Activated naive CD8-positive, alpha-beta T cell treated with anti-CD3 and anti-CD28 coated beads, Interleukin-2, amount 10 ng/mL, durations not matched to agents 7 days and 5 days (primary cell): Measurements from ENCODE around the gene MTCL1. TPM values are rescaled to one million over a fixed set of nuclear protein-coding genes. Genes with fewer than 3 reads are reported as not detected.
"Not testable (repeated sequence)": the region's sequence is repeated elsewhere in the genome, so short reads cannot be mapped to it uniquely, and the experiment has no call there.

Experiments used
- ATAC-seq: fragments of 150-1000 bp; cut with Tn5 transposase; one replicate; pipeline ENCODE4 v1.10.0; 2021; ENCODE audit warnings: low read depth, moderate library complexity
- POLR2A ChIA-PET: fragments of 350-600 bp; sonication (Branson Sonifier 250); formaldehyde crosslinking; loops from one replicate; lab custom pipeline; 2021; ENCODE audit warnings: antibody characterized with exemption; lab: Charles Lee
- DNase-seq: peaks from one replicate; pipeline ENCODE4 v3.0.0; 2021
- H3K27ac Mint-ChIP-seq: one replicate; pipeline ENCODE4 v1.8.0; 2022; ENCODE audit warnings: mild to moderate bottlenecking, mixed read lengths
- H3K27me3 Mint-ChIP-seq: one replicate; pipeline ENCODE4 v1.8.0; 2022; ENCODE audit warnings: mild to moderate bottlenecking, moderate library complexity, mixed read lengths
- H3K36me3 Mint-ChIP-seq: one replicate; pipeline ENCODE4 v1.8.0; 2021; ENCODE audit warnings: mild to moderate bottlenecking, mixed read lengths
- H3K4me1 Mint-ChIP-seq: one replicate; pipeline ENCODE4 v1.8.0; 2021; ENCODE audit warnings: mixed read lengths
- H3K4me3 Mint-ChIP-seq: one replicate; pipeline ENCODE4 v1.8.0; 2022; ENCODE audit warnings: mild to moderate bottlenecking, moderate library complexity, mixed read lengths
- H3K9me3 Mint-ChIP-seq: one replicate; pipeline ENCODE4 v1.8.0; 2021; ENCODE audit warnings: mixed read lengths
- total RNA-seq, 2 experiments: library from RNA; stranded (reverse); gene quantifications; one replicate each; pipeline ENCODE4 v1.2.3, GENCODE V29; 2021

MTCL1 gene
- total RNA-seq, 2 experiments from 2014 or later: 0.43 to 0.69 TPM

- Mint-ChIP-seq H3K9me3 (no peaks in the 10 kb centered on the region), H3K27ac (no peak overlapping the region), H3K4me3 (no peak overlapping the region), H3K27me3 (peaks cover 7% of the 10 kb centered on the region), H3K36me3 (no peaks in the 10 kb centered on the region), H3K4me1 (peaks cover 27% of the 10 kb centered on the region)
- ATAC-seq (no peak), DNase-seq (no peak)
- POLR2A ChIA-PET: no interaction called here
Observed at GRCh38 chr18:8749492-8749891, 44.1 kb downstream of the MTCL1 start.

- POLR2A ChIA-PET: no interaction called here
- Mint-ChIP-seq H3K27ac (no peak overlapping the region), H3K36me3 (no peaks in the 10 kb centered on the region), H3K4me3 (no peak overlapping the region), H3K4me1 (peaks cover 28% of the 10 kb centered on the region), H3K9me3 (no peaks in the 10 kb centered on the region), H3K27me3 (peaks cover 7% of the 10 kb centered on the region)
- ATAC-seq (no peak), DNase-seq (no peak)
Observed at GRCh38 chr18:8750954-8751415, 45.6 kb downstream of the MTCL1 start.

- no peak overlapping the region for H3K27ac Mint-ChIP-seq
- no peaks in the 10 kb centered on the region for H3K9me3 Mint-ChIP-seq
- H3K27me3 Mint-ChIP-seq: peaks cover 8% of the 10 kb centered on the region
- H3K4me1 Mint-ChIP-seq: peaks cover 28% of the 10 kb centered on the region
- H3K36me3 Mint-ChIP-seq: no peaks in the 10 kb centered on the region
- ATAC-seq (no peak), DNase-seq (no peak)
- POLR2A ChIA-PET: no interaction called here
- no peak overlapping the region for H3K4me3 Mint-ChIP-seq
Observed at GRCh38 chr18:8751692-8752091, 46.3 kb downstream of the MTCL1 start.

GRCh38 chr18:8752329-8752728 lies 47.0 kb downstream of the MTCL1 start:
- Mint-ChIP-seq H3K27ac (no peak overlapping the region), H3K27me3 (peaks cover 13% of the 10 kb centered on the region), H3K4me1 (peaks cover 28% of the 10 kb centered on the region), H3K9me3 (no peaks in the 10 kb centered on the region), H3K36me3 (no peaks in the 10 kb centered on the region), H3K4me3 (no peak overlapping the region)
- POLR2A ChIA-PET: no interaction called here
- DNase-seq: no peak
- ATAC-seq: no peak

GRCh38 chr18:8754995-8755960 lies 49.9 kb downstream of the MTCL1 start:
- peak; percentile 98 for ATAC-seq
- POLR2A ChIA-PET: no interaction called here
- Mint-ChIP-seq H3K27me3 (peaks cover 22% of the 10 kb centered on the region), H3K4me1 (peaks cover 20% of the 10 kb centered on the region), H3K36me3 (no peaks in the 10 kb centered on the region), H3K4me3 (peak overlapping the region; percentile 79), H3K9me3 (no peaks in the 10 kb centered on the region), H3K27ac (peak overlapping the region; percentile 88)
- DNase-seq: peak; percentile 47

- no peak overlapping the region for H3K27ac Mint-ChIP-seq
- H3K4me1 Mint-ChIP-seq: peaks cover 19% of the 10 kb centered on the region
- DNase-seq: no peak
- no peaks in the 10 kb centered on the region for H3K36me3 Mint-ChIP-seq
- no peak overlapping the region for H3K4me3 Mint-ChIP-seq
- peaks cover 4% of the 10 kb centered on the region for H3K9me3 Mint-ChIP-seq
- no peak for ATAC-seq
- POLR2A ChIA-PET: no interaction called here
- H3K27me3 Mint-ChIP-seq: peaks cover 29% of the 10 kb centered on the region
Observed at GRCh38 chr18:8756571-8756970, 51.2 kb downstream of the MTCL1 start.

- DNase-seq (no peak), ATAC-seq (no peak)
- POLR2A ChIA-PET: no interaction called here
- Mint-ChIP-seq H3K36me3 (no peaks in the 10 kb centered on the region), H3K4me3 (no peak overlapping the region), H3K27ac (no peak overlapping the region), H3K9me3 (peaks cover 6% of the 10 kb centered on the region), H3K27me3 (peaks cover 28% of the 10 kb centered on the region), H3K4me1 (peaks cover 19% of the 10 kb centered on the region)
Observed at GRCh38 chr18:8757396-8757997, 52.1 kb downstream of the MTCL1 start.

- DNase-seq (no peak), ATAC-seq (no peak)
- peaks cover 19% of the 10 kb centered on the region for H3K4me1 Mint-ChIP-seq
- H3K27me3 Mint-ChIP-seq: peaks cover 30% of the 10 kb centered on the region
- H3K36me3 Mint-ChIP-seq: no peaks in the 10 kb centered on the region
- H3K27ac Mint-ChIP-seq: no peak overlapping the region
- peaks cover 9% of the 10 kb centered on the region for H3K9me3 Mint-ChIP-seq
- no peak overlapping the region for H3K4me3 Mint-ChIP-seq
- POLR2A ChIA-PET: no interaction called here
Observed at GRCh38 chr18:8758466-8758865, 53.1 kb downstream of the MTCL1 start.

- DNase-seq (no peak), ATAC-seq (no peak)
- H3K27me3 Mint-ChIP-seq: peaks cover 30% of the 10 kb centered on the region
- no peaks in the 10 kb centered on the region for H3K36me3 Mint-ChIP-seq
- peaks cover 10% of the 10 kb centered on the region for H3K9me3 Mint-ChIP-seq
- POLR2A ChIA-PET: no interaction called here
- H3K4me1 Mint-ChIP-seq: peaks cover 2% of the 10 kb centered on the region
- no peak overlapping the region for H3K27ac Mint-ChIP-seq
- H3K4me3 Mint-ChIP-seq: no peak overlapping the region
Observed at GRCh38 chr18:8760984-8761383, 55.6 kb downstream of the MTCL1 start.

- H3K9me3 Mint-ChIP-seq, H3K4me1 Mint-ChIP-seq, H3K36me3 Mint-ChIP-seq, ATAC-seq, DNase-seq, H3K27ac Mint-ChIP-seq, H3K4me3 Mint-ChIP-seq, POLR2A ChIA-PET: not testable (repeated sequence)
- H3K27me3 Mint-ChIP-seq: peaks cover 30% of the 10 kb centered on the region
Observed at GRCh38 chr18:8761535-8761934, 56.2 kb downstream of the MTCL1 start.

GRCh38 chr18:8762968-8763367 lies 57.6 kb downstream of the MTCL1 start:
- ATAC-seq (no peak), DNase-seq (no peak)
- POLR2A ChIA-PET: no interaction called here
- H3K27me3 Mint-ChIP-seq: peaks cover 19% of the 10 kb centered on the region
- no peaks in the 10 kb centered on the region for H3K4me1 Mint-ChIP-seq
- no peak overlapping the region for H3K4me3 Mint-ChIP-seq
- peaks cover 10% of the 10 kb centered on the region for H3K9me3 Mint-ChIP-seq
- no peak overlapping the region for H3K27ac Mint-ChIP-seq
- H3K36me3 Mint-ChIP-seq: no peaks in the 10 kb centered on the region

- no peaks in the 10 kb centered on the region for H3K4me1 Mint-ChIP-seq
- ATAC-seq (no peak), DNase-seq (no peak)
- H3K27me3 Mint-ChIP-seq: peaks cover 18% of the 10 kb centered on the region
- H3K36me3 Mint-ChIP-seq: no peaks in the 10 kb centered on the region
- peaks cover 10% of the 10 kb centered on the region for H3K9me3 Mint-ChIP-seq
- H3K27ac Mint-ChIP-seq: no peak overlapping the region
- POLR2A ChIA-PET: no interaction called here
- no peak overlapping the region for H3K4me3 Mint-ChIP-seq
Observed at GRCh38 chr18:8763611-8764010, 58.3 kb downstream of the MTCL1 start.

GRCh38 chr18:8765783-8766463 lies 60.6 kb downstream of the MTCL1 start:
- H3K36me3 Mint-ChIP-seq: no peaks in the 10 kb centered on the region
- peaks cover 10% of the 10 kb centered on the region for H3K9me3 Mint-ChIP-seq
- H3K4me3 Mint-ChIP-seq: no peak overlapping the region
- H3K4me1 Mint-ChIP-seq: no peaks in the 10 kb centered on the region
- DNase-seq (no peak), ATAC-seq (no peak)
- no peak overlapping the region for H3K27ac Mint-ChIP-seq
- POLR2A ChIA-PET: no interaction called here
- peaks cover 15% of the 10 kb centered on the region for H3K27me3 Mint-ChIP-seq
